Right lobe of liver (tissue), 4 donors: Measurements from ENCODE around the gene GLTP.

Source experiments
- CTCF ChIP-seq, 4 donors: fragments of 200-600 bp in 3 of 4; fragments of 450-650 bp in 1 of 4; IDR thresholded peaks; one replicate each; pipeline versions ENCODE4 v1.5.1 to v1.8.0; 2016 to 2022; ENCODE audit warnings: antibody characterized with exemption in 4 of 4, mild to moderate bottlenecking in 2 of 4
- POLR2A ChIP-seq: fragments of 450-650 bp; IDR thresholded peaks from one replicate; pipeline ENCODE4 v1.6.1; 2017; ENCODE audit warnings: antibody characterized with exemption, mild to moderate bottlenecking
- donor health status: DM: no; HTN: no; CAD: no.
- donor health status: DM: no; HTN: no; CAD: no.
- donor health status: DM: no; HTN: yes; CAD: no.

DNA sequence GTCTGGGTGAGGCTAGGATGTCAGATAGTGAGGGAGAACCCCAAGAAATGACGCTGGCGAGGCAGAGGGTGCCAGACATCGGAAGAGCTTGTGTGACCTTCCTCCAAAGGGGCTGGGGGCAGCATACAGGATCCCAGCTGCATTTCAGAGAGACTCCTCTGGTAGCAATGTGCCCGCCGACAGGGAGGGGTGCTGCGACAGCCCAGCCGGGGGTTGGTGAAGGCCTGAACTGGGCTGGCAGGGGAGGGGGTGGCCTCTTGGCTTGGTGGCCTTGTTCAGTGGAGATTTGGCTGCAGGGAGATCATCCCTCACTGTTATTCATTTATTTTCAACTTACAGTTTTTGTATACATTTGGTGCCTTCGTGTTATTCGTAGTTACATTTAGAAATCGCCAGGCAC is 25.0 kb upstream of the GLTP start:
- TF ChIP-seq CTCF (IDR thresholded peaks at IDR 0.05) = no peak
- TF ChIP-seq POLR2A = no peak
